GM12872 (cell line): ENCODE results near the gene CEND1.

Experiments used
- TF ChIP-seq, protein P1 (sequence below): IDR thresholded peaks from 3 replicates; pipeline ENCODE4 v1.5.1; 2011; ENCODE audit warnings: low read depth, mild to moderate bottlenecking, low read length, moderate library complexity; ENCODE audit not compliant: insufficient read depth

CEND1 gene

DNA sequence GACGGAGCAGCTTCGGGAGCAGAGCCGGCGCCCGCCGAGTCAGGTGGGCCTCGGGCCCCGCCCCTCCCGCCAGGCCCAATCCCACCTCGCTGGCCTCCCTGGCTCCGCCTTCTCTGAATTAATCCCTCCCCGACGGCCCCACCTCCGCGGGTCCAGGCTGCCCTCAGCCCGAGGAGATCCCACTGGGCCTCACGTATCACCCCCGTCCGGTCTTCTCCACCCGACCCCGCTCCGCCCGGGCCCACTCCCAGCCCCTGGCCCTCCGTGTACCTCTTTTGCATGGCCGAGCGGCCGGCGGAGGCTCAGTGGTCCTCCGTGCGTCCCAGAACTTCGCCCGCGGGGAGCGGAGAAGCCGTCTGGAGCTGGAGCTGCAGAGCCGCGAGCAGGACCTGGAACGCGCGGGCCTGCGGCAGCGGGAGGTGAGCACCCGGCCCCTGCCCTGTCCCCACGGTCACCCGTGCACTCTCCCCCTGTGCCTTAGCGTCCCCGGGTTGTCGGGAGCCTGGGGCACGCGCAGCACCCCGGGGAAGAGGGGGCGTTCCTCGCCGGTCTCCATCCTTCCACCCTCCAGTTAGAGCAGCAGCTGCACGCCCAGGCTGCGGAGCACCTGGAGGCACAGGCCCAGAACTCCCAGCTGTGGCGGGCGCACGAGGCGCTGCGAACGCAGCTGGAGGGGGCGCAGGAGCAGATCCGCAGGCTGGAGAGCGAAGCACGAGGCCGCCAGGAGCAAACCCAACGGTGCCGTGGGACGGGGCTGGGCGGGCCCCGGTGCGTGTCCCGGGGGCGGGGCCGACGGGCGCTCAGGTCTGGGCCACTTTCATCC, 40.6 kb upstream of the CEND1 start:
- TF ChIP-seq, protein P1, sequence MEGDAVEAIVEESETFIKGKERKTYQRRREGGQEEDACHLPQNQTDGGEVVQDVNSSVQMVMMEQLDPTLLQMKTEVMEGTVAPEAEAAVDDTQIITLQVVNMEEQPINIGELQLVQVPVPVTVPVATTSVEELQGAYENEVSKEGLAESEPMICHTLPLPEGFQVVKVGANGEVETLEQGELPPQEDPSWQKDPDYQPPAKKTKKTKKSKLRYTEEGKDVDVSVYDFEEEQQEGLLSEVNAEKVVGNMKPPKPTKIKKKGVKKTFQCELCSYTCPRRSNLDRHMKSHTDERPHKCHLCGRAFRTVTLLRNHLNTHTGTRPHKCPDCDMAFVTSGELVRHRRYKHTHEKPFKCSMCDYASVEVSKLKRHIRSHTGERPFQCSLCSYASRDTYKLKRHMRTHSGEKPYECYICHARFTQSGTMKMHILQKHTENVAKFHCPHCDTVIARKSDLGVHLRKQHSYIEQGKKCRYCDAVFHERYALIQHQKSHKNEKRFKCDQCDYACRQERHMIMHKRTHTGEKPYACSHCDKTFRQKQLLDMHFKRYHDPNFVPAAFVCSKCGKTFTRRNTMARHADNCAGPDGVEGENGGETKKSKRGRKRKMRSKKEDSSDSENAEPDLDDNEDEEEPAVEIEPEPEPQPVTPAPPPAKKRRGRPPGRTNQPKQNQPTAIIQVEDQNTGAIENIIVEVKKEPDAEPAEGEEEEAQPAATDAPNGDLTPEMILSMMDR, result no peak

DNA sequence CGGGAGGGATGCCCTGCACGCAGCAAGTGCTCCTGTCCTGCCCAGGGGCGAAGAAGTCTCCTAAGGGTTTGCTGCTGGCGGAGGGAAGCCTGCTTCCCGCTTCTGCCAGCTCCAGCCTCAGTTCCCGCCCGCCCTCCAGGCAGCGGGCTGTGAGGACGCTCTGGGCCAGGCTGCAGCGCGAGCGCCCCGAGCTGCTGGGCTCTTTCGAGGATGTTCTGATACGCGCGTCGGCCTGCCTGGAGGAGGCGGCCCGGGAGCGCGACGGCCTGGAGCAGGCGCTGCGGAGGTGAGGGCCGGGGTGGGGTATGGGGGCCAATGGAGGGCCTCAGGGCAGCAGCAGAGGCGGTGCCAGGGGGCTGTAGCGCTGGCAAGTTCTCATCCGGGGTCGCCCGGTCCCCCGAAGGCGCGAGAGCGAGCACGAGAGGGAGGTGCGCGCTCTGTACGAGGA, 40.0 kb upstream of the CEND1 start:
- TF ChIP-seq, protein P1, result no peak

DNA sequence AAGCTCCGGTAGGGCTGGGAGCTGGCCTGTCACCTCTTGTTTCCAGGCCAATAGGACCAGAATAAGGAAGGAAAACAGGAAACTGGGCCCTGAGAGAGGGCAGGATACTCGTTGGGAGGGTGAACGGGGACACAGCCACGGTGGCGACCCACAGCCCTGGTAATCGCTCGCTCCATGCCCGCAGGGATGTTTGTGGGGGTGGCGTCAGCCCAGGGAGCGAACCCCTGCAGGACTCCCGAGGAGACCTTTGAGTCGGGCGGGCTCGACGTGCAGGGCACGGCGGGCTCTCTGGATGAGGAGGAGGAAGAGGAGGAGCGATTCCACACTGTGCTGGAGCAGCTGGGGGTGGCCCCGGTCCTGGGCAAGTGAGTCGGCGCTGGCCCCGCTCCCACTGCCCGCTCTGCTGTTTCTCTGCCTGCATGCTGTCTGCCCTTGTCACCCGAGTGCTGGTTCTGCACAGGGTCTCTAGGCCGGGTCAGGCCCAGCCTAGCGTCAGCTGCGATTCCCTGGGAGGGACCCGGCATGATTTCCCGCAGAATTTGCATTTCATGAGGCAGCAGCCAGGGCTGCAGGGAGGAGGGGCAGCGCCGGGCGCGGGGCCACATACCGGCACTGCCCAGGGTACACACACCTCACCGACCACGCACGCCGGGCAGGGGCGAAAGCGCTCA, 39.4 kb upstream of the CEND1 start:
- TF ChIP-seq, protein P1, result no peak

- TF ChIP-seq, protein P1, result no peak
Observed at GRCh38 chr11:828506-829175, 38.8 kb upstream of the CEND1 start.

DNA sequence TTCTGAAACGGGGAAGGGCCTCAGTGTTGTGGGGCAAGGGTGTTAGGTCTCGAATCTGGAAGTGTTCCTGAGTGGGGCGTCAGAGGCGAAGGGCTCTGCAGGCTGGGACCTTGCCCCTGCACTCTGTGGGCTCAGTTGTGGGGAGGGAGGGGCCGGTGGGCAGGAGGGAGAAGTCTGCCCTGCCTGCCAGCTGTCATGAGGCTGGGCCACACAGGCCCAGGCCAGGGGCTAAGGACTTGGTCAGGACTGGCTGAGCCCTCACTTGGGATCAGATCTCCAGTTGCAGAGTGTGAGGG, 38.0 kb upstream of the CEND1 start, which contains the start of gene CRACR2B:
Gene CRACR2B, plus strand, starts transcription at position 23 of the 296 bp plus-strand sequence. CDS start 689 bp downstream, outside the sequence.
- TF ChIP-seq, protein P1, result no peak

DNA sequence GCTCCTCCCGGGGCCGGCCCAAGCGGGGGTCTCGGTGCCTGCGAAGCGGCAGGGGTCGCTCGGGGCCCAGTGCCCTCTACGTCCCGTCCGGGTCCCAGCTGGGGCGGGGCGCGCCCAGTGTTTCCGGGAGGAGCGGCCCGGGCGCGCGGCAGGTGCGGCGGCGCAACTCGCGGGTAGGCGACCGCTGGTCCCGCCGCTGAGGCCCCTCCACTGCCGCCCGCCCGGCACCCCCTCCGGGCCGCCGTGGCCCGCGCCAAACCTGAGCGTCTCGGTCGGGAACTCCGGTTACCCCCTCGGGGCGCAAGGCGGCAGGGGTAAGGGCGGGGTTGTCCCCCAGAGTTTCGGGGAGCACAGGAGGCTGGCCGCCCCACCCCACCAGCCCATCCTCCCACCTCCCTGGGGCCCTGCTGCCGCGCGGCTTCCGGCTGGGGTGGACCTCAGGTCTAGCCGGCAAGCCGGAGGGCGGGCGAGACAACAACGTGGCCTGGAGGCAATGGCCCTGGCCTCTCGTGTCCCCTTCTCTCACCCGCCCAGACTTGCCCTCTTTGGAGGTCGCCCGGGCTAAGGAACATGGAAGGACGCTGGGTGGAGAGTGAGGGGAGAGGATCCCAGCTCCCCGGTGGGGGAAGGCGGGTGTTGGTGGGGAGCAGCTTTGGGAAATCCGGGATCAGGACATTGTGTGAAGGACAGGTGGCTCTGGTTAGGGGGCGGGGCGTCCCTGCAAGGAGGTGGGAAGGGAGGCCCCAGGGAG, 37.4 kb upstream of the CEND1 start:
- TF ChIP-seq, protein P1, result no peak

DNA sequence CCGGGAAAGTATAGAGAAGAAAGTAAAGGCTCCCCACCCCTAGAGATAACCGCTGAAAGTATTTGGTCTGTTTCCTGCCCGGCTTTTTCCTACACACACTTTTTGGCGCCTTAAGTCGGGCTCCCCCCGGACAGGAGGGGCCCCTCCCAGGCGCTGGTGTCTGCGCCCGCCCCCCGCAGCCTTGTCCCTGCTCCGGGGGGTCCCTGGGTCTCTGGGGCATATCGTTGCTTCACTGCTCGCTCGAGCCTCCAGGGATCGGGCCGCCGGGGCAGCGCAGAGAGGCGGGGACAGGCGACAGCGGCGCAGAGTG, 36.9 kb upstream of the CEND1 start:
- TF ChIP-seq, protein P1, result no peak
